NCI-H2081 (cell line): ENCODE results near the gene LMO7.

Experiments used
- DNase-seq, 2 experiments: peaks; one replicate each; lab custom pipeline; 2025; lab: John Stamatoyannopoulos, UW

Gene LMO7

DNA sequence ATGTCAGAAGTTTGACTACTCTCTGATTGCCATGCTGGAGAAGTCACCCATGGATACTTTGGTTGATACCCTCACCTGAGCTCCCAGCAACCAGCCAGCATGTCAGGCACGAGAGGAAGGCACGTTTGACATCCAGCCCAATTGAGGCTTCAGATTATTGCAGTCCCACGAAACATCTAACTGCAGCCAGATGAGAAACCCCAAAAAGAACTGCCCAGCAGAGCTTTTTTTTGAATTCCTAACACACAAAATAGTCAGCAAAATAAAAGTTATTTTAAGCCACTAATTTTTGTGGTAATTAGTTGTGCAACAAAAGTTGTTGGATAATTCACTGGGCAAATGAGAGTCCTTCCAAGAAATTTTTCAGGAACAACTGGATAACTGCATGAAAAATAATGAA, 259.0 kb downstream of the LMO7 start:
- no peak for DNase-seq

DNA sequence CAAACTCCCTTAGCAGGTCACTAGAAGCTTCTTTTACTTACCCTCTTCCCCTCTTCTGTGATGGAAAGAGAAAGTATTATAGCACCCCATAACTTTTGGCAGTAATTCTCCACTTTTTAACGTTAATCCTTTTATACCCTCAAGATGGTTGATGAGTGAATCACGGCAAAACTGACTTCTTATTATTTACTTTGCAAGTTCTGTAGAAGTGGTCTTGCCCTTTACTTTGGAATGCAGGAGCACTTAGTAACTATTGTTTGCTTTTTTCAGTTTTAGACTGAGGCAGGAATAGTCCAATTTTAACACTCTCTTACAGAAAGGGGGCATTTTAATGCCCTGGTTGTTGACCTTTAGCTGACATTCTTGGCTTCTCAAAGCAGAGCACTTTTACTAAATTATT, 260.1 kb downstream of the LMO7 start:
- no peak for DNase-seq

DNA sequence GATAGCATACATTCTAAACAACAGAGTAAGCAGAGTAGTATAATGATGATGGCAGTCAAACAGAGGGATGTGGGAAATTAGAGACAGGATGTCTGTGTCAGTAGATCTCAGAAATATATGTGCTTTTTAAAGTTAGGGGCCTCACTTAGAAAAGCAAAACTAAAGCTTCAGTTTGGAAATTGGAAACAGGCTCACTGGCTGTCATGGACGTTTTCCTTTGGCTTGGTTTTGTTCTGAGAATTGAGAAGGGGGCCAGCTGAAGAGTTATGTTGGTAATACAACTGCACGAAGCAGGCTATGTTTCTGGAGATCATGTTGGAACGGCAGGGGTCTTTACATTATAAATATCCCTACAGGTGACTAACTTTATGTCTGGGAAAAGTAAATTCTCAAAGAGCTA, 261.3 kb downstream of the LMO7 start:
- no peak for DNase-seq

- DNase-seq = no peak
These were observed 265.4 kb downstream of the LMO7 start for GRCh38 chr13:75901501-75901900.

DNA sequence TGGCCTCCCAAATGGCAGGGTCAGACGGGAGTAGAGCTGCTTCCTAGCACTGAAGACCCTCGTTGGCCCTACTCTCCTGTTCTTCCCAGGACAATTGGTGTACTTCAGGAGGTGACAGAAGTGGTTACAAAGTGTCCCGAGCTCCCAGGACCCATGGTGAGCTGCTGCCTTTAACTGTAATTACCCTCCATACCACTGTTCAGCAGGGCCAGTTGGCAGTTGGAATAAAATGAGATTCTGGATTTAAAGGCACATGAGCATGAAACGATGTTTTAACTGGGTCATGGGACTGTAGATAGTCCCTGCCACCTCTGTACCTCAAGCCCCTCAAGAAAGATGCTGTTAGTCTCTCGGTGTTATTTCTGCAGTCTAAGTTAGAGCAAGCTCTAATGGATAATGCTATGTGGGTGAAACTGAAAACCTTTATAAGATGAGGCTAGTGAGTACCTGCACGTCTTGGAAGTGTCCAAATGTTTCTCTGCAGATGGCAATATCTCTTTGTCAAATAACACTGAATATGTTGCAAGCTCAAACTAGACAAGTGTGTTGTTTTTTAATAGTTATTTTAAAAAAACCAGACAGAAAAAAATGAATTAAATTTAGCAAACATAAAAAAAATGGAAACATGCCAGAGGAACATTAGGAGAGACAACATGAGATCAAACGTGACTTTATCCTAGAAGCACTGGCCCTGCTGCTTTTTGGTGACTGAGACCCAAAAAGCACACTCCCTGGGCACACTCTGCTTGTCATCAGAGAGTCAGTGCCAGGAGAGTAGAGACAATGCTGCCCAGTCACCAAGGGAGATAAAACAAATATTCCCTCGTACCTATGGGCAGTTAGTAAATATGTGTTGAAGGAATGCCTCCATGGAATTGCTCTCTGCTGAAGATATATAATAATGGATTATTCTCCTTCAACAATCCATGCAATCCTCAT, 266.3 kb downstream of the LMO7 start:
- no peak for DNase-seq

DNA sequence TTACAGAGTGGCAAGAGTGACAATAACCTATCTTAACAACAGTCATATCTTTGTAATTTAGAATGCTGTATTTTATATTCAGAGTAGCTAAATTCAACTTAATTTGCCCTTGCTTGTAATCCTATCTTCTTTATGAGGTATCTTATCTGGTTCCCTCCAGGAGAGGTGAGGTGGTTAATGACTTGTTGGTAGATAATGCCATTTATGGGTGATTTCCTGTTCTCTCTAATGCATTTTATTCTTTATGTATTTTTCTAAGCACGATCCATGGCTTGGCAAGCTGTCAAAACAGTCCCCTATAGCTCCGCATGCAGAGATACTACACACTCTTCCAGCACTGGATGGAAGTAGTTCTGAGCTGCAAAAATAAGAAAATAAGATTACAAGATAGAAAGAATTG, 267.9 kb downstream of the LMO7 start:
- peak in 1 of 2 experiments; percentile 13 for DNase-seq

GRCh38 chr13:75906315-75906714, 270.2 kb downstream of the LMO7 start:
- no peak for DNase-seq

DNA sequence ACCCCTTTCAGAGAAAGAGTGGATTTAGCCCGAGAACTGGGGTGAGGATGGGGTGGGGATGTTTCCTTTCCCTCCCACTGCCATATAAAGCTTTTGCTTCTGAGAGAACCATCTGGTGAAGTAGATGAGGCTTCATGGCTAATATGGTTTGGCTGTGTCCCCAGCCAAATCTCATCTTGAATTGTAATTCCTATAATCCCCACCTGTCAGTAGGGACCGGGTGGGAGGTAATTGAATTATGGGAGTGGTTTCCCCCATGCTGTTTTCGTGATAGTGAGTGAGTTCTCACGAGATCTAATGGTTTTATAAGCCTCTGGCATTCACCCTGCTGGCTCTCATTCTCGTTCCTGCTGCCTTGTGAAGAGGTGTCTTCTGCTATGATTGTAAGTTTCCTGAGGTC, 270.9 kb downstream of the LMO7 start:
- no peak for DNase-seq

- no peak for DNase-seq
These were observed 272.0 kb downstream of the LMO7 start for GRCh38 chr13:75908141-75908540.
